HG02798 (cell line): Measurements from ENCODE around the gene SLC16A5.
"Not testable (repeated sequence)": the region's sequence is repeated elsewhere in the genome, so short reads cannot be mapped to it uniquely, and the experiment has no call there.

ENCODE experiments used
- ATAC-seq: cut with Tn5 transposase; IDR thresholded peaks from one replicate; pipeline ENCODE4 v1.9.1; 2021; ENCODE audit warnings: mild to moderate bottlenecking; ENCODE audit not compliant: unreplicated experiment, poor library complexity

SLC16A5 gene, protein sequence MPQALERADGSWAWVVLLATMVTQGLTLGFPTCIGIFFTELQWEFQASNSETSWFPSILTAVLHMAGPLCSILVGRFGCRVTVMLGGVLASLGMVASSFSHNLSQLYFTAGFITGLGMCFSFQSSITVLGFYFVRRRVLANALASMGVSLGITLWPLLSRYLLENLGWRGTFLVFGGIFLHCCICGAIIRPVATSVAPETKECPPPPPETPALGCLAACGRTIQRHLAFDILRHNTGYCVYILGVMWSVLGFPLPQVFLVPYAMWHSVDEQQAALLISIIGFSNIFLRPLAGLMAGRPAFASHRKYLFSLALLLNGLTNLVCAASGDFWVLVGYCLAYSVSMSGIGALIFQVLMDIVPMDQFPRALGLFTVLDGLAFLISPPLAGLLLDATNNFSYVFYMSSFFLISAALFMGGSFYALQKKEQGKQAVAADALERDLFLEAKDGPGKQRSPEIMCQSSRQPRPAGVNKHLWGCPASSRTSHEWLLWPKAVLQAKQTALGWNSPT

GRCh38 chr17:75087558-75088453 is at the start of gene SLC16A5:
Gene SLC16A5, plus strand, starts transcription at chr17:75087954. Its CDS starts 5,683 bp downstream, at chr17:75093637.
- ATAC-seq, result peak; percentile 56

GRCh38 chr17:75039238-75039637 is 48.5 kb upstream of the SLC16A5 start:
- no peak for ATAC-seq

- no peak for ATAC-seq
These were observed 46.0 kb upstream of the SLC16A5 start for GRCh38 chr17:75041656-75042280.

GRCh38 chr17:75043789-75044188 is 44.0 kb upstream of the SLC16A5 start:
- ATAC-seq, result not testable (repeated sequence)

DNA sequence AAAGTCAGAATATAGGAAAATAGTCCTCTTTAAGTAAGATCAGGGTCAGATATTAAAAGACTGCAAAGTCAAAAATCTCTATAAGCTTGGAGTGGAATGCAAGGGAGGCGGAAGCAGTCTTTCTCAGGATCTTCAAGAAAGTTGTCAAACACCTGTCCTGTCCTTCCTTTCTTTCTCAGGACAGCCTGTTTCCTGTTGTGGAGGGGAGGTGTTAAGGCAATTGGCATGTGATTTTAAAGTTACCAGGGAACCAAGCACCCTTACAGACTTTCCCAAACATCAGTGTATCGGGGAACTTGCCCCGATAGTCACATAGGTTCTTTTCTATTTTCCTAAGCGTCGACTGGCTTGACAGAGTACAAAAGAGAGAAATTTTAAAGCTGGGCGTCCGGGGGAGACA is 43.0 kb upstream of the SLC16A5 start:
- ATAC-seq, result no peak

GRCh38 chr17:75045946-75046406 is 41.8 kb upstream of the SLC16A5 start:
- ATAC-seq, result not testable (repeated sequence)

DNA sequence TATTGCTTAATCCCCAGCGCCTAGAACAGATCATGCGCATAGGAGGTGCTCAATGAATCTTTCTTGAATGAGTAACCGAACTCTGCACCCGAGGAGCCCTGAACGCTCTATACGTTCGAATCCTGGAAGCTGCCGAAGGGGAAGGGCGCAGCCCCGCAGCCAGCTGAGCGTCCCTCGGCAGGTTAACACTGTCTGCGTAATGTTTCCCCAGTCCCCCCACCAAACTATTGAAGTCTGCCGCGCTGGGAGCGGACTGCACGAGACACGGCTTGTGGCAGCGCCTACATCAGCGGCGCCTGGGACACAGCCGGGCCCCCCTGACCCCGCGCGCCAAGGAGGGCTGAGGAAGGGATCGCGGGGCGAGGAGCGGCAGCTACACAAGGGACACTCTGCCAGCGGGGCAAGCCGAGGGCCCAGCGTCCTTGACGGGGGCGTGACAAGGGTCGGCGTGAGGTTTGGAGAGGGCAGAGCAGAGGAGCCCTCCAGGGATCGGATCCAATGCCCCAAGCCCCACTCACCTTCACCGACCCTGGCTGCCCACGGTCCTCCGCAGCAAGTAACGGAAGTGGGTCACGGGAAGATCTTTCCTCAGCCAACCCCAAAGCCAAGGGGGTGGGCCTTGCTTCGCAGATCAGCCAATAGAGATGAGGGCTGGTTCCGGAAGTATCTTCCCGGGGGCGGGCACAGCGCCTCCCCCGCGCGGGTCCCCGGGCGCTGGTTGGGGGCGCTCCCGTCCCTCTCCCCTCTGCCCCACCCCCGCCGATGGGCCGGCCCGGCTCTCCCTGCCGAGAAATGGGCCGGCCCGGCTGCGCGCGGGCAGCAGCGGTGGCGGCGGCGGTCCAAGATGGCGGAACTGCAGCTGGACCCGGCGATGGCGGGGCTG is 41.1 kb upstream of the SLC16A5 start, which contains the start of the genes ATP5PD and KCTD2:
TSS of gene ATP5PD (minus strand) at position 563 of the 883 bp plus-strand sequence. CDS start 4,319 bp downstream, outside the sequence.
TSS of gene KCTD2 (plus strand) at position 819 of the 883 bp plus-strand sequence. CDS start at position 845, 26 bp downstream.
- peak; percentile 97 for ATAC-seq

- ATAC-seq, result no peak
These were observed 40.2 kb upstream of the SLC16A5 start for GRCh38 chr17:75047398-75048098.

- ATAC-seq, result no peak
These were observed 39.4 kb upstream of the SLC16A5 start for GRCh38 chr17:75048249-75048878.

DNA sequence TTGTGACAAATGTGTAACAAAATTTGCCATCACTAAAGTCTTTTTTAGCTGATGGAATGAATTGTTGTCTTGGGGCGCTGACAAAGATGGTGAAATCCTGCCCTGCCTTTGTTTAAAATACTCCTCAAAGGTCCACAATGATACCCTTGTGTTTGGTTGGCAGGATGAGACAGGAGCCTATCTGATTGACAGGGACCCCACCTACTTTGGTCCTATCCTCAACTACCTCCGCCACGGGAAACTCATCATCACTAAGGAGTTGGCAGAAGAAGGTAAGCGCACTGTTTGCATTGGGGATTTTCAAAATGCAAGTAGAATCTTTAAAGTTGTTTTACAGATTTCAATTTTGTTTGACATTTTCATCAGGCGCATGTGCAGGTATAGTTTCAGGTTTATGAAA is 38.7 kb upstream of the SLC16A5 start:
- ATAC-seq, result no peak

DNA sequence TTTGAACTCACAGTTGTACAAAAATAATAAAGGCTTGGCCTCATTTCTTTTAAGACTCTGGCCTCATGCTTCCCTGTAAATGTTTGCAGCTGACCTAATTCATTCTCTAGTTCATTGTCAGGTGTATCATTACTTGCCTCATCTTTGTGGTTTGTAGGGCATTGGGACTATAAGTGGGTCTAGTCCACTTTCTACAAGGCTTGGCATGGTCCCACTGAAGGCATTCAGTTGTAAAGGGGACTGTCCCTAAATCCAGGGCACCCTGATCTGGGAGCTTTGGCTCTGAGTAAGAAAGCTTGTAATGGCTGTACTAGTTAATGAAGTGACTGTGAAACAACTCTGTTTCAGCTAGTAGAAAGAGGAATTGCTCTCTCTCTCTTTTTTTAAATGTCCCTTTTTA is 38.0 kb upstream of the SLC16A5 start:
- ATAC-seq, result no peak

- ATAC-seq, result no peak
These were observed 35.8 kb upstream of the SLC16A5 start for GRCh38 chr17:75051941-75052340.

DNA sequence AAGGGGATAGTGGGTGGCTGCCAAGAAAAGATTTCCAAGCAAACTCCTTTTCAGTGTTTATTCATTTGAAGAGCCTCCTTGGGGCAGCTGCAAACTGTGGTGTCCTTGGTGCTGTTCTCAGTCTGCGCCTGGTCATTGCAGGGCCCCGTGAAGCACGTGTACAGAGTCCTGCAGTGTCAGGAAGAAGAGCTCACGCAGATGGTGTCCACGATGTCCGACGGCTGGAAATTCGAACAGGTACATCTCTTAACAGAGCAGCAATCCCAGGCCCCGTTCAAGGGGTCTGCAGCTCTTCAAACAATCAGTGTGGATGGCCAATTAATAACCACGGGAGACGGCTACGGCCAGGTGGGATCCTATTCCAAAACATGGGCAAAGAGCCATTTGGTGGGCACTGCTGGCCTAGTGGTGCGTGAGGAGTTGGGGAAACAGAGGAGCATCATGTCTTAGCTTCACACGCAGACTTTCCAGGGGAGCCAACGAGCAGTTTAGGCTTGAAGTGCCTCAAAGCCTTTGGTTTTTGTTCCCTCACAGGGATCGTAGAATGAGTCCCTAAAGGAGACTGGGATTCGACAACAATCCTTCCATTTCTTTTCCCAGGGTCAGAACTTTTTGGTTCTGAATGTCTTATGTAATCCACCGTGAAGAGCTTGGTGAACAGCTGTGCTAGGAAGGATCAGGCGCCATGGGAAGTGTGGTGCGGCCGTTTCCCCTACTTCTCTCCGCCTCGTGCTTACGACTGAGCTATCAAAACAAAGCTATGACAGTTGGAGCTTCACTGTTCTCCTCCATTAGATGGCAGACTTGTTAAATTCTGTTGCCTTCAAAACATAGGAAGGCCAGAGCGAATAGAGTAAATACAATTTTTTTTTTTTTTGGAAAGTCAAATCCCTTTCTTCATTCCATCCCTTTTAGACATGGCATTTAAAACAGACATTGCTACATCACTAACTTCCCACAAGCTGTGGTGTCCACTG is 28.1 kb upstream of the SLC16A5 start:
- no peak for ATAC-seq

- ATAC-seq, result no peak
These were observed 27.2 kb upstream of the SLC16A5 start for GRCh38 chr17:75060434-75061054.

GRCh38 chr17:75061055-75061438 is 26.7 kb upstream of the SLC16A5 start:
- ATAC-seq, result no peak

DNA sequence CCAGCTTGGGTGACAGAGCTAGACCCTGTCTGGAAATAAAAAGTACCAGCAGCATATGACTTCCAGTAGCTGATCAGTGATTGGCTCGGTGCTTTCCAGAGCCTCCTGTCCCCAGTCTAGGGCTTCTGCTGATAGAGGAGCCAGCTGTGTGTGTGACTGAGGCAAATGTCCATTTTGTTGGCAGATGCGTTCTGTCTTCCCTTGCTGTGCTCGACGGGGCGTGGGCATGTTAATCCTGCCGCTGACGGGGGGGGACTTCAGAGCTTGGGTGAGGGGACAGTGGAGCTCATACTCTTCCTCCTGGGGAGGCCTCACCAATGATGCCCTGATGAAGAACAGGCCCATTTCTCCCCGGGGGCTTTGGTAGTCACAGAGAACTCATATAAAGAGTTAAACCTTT is 26.1 kb upstream of the SLC16A5 start:
- no peak for ATAC-seq

DNA sequence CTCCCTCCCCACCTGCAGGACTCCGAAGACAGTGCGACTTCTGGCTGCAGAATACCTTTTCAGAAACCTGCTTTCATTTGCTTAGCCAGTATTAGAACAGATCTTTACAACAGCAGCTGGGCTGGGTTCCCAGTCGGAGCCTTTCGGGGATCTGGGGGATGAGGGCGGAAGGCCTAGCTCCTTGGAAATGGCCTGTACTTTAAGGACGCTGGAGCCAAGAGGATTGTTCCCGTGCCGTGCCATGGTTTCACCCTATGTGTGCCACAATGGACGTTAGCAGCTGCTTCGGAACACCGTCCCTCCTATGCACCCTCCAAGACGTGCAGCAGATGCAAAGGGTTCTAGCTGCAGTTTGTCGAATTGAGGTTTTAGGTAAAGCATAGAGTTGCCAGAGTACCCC is 24.6 kb upstream of the SLC16A5 start:
- ATAC-seq, result no peak
